ENCODE data around the gene RASL10B. TPM values are rescaled to one million over a fixed set of nuclear protein-coding genes. Genes with fewer than 3 reads are reported as not detected.

RASL10B gene
- total and polyA plus RNA-seq, 7 donors: 0.60 to 5.5 (median 3.6) TPM; not detected in 1

GRCh38 chr17:35742496-35742895 is 11.1 kb downstream of the RASL10B start:
- intact Hi-C loops (cut with DNase I): loop anchor here (10.0 kb wide), 3 partner anchors 78 to 578 kb away; partner anchors contain the start of gene SLFN12L
- Histone ChIP-seq H3K36me3 (no peaks in the 10 kb centered on the region), H3K27ac (no peak overlapping the region), H3K9me3 (no peaks in the 10 kb centered on the region), H3K4me1 (peaks cover 0 to 8% (median 7%) of the 10 kb centered on the region in 4 donors), H3K4me3 (no peak overlapping the region), H3K27me3 (peaks cover 21 to 63% (median 32%) of the 10 kb centered on the region in 3 donors)
- no peak for TF ChIP-seq CTCF (IDR thresholded peaks at IDR 0.05)
- no peak for TF ChIP-seq POLR2AphosphoS5 (IDR thresholded peaks at IDR 0.05)
- no peak for TF ChIP-seq POLR2A (IDR thresholded peaks at IDR 0.05)
- no peak for TF ChIP-seq EP300 (IDR thresholded peaks at IDR 0.05)
- 68 to 77% methylated on average over 7 of the region's 7 CpGs for WGBS, 2 donors
- DNase-seq: peak; percentile 42

GRCh38 chr17:35742896-35743477 is 11.5 kb downstream of the RASL10B start:
- Histone ChIP-seq H3K4me3 (no peak overlapping the region), H3K27ac (no peak overlapping the region), H3K27me3 (peaks cover 21 to 68% (median 36%) of the 10 kb centered on the region in 3 donors), H3K9me3 (no peaks in the 10 kb centered on the region), H3K36me3 (no peaks in the 10 kb centered on the region), H3K4me1 (peaks cover 0 to 8% (median 7%) of the 10 kb centered on the region in 4 donors)
- WGBS, 2 donors: 74 to 76% methylated on average over 7 of the region's 7 CpGs
- peak; percentile 46 for DNase-seq
- TF ChIP-seq POLR2A (IDR thresholded peaks at IDR 0.05) (no peak), CTCF (IDR thresholded peaks at IDR 0.05) (no peak), EP300 (IDR thresholded peaks at IDR 0.05) (no peak), POLR2AphosphoS5 (IDR thresholded peaks at IDR 0.05) (no peak)
- intact Hi-C loops (cut with DNase I): loop anchor here (10.0 kb wide), 3 partner anchors 78 to 578 kb away; partner anchors contain the start of gene SLFN12L

DNA sequence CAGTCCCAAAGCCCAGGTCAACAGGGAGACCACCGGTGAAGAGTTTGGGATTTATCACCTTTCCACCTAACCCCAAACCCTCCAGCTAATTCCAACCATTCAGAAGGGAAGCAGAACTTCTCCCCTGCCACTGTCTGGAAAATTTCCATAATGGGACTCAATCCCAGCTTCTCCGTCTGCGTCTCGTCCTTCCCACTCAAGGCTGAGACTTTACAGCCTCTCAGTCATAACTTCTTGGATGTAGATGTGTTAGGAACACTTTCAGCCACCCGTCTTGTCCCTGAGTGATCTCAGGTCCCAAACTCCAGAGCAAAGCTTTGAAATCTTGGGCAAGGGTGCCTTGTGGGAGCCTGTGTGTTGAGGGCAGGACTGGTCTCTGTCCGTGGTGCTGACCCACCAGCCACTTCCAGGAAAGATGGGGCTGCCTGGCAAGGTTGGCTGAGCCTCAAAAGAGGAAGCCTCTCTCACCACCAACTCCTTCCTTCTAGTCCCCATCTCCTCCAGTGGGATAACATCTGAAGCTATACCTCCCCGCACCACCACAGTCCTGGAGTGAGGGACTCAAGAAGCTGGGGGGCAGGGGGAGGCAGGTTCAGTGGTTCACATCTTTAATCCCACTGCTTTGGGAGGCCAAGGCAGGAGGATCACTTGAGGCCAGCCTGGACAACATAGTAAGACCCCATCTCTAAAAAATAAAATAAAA is 12.3 kb downstream of the RASL10B start:
- TF ChIP-seq POLR2A (IDR thresholded peaks at IDR 0.05) (no peak), EP300 (IDR thresholded peaks at IDR 0.05) (no peak), CTCF (IDR thresholded peaks at IDR 0.05) (no peak), POLR2AphosphoS5 (IDR thresholded peaks at IDR 0.05) (no peak)
- H3K4me3 ChIP-seq: no peak overlapping the region
- peaks cover 0 to 8% (median 7%) of the 10 kb centered on the region in 4 donors for H3K4me1 ChIP-seq
- H3K27ac ChIP-seq: no peak overlapping the region
- no peaks in the 10 kb centered on the region for H3K36me3 ChIP-seq
- 53 to 55% methylated on average over 7 of the region's 7 CpGs for WGBS, 2 donors
- intact Hi-C loops (cut with DNase I): loop anchor here (10.0 kb wide), 3 partner anchors 79 to 579 kb away; partner anchors contain the start of gene SLFN12L
- DNase-seq: peak; percentile 39
- H3K27me3 ChIP-seq: peaks cover 22 to 76% (median 44%) of the 10 kb centered on the region in 3 donors
- H3K9me3 ChIP-seq: no peaks in the 10 kb centered on the region

- H3K27ac ChIP-seq: no peak overlapping the region
- H3K4me3 ChIP-seq: no peak overlapping the region
- peaks cover 29 to 85% (median 55%) of the 10 kb centered on the region in 3 donors for H3K27me3 ChIP-seq
- intact Hi-C loops (cut with DNase I): loop anchor here (5.0 to 10.0 kb wide), 5 partner anchors 80 to 580 kb away; partner anchors contain the start of gene SLFN12L
- H3K9me3 ChIP-seq: no peaks in the 10 kb centered on the region
- peaks cover 0 to 11% (median 9%) of the 10 kb centered on the region in 4 donors for H3K4me1 ChIP-seq
- no peak for DNase-seq
- no peaks in the 10 kb centered on the region for H3K36me3 ChIP-seq
- WGBS, 2 donors: 78 to 84% methylated on average over 8 of the region's 8 CpGs
- no peak for TF ChIP-seq POLR2AphosphoS5 (IDR thresholded peaks at IDR 0.05)
- no peak for TF ChIP-seq EP300 (IDR thresholded peaks at IDR 0.05)
- no peak for TF ChIP-seq POLR2A (IDR thresholded peaks at IDR 0.05)
- TF ChIP-seq CTCF (IDR thresholded peaks at IDR 0.05): no peak
Measured at GRCh38 chr17:35744830-35745229, 13.4 kb downstream of the RASL10B start.

Data from sigmoid colon (tissue), 7 donors.